K562 (cell line): ENCODE measurements around the gene TEDDM1. TPM values are rescaled to one million over a fixed set of nuclear protein-coding genes. Genes with fewer than 3 reads are reported as not detected.

Experiments
- CBX5 ChIP-seq: IDR thresholded peaks from 2 replicates; pipeline ENCODE4 v1.6.1; 2014; ENCODE audit warnings: low read depth, borderline replicate concordance
- E2F3 ChIP-seq: fragments of 250-450 bp; sonication (Bioruptor Pico); IDR thresholded peaks from 2 replicates; pipeline ENCODE4 v1.4.0; 2020; ENCODE audit warnings: mild to moderate bottlenecking
- HDAC2 ChIP-seq: fragments of 450-650 bp; IDR thresholded peaks from 2 replicates; pipeline ENCODE4 v1.6.1; 2016; ENCODE audit warnings: mild to moderate bottlenecking
- HMGXB4 ChIP-seq: sonication (generic); formaldehyde crosslinking; IDR thresholded peaks from 2 replicates; pipeline ENCODE4 v1.8.1; 2023; ENCODE audit warnings: mild to moderate bottlenecking, missing genetic modification reagents
- HNRNPH1 ChIP-seq: fragments of 200-400 bp; formaldehyde crosslinking; optimal IDR thresholded peaks from 2 replicates; pipeline ENCODE3; 2017; ENCODE audit warnings: low read depth, mild to moderate bottlenecking, low read length, moderate library complexity
- MCM7 ChIP-seq, 2 experiments: fragments of 450-650 bp; IDR thresholded peaks; 2 replicates each; pipeline ENCODE4 v1.6.1; 2016 to 2018
- NR1H2 ChIP-seq: sonication (generic); formaldehyde crosslinking; IDR thresholded peaks from 2 replicates; pipeline ENCODE4 v1.4.0; 2020; ENCODE audit warnings: mild to moderate bottlenecking, missing genetic modification reagents
- POLR3G ChIP-seq: IDR thresholded peaks from 2 replicates; pipeline ENCODE4 v1.6.1; 2011; ENCODE audit not compliant: insufficient read length, insufficient replicate concordance; ENCODE audit errors: extremely low read depth
- RNF219 ChIP-seq: fragments of 250-450 bp; sonication (Bioruptor Pico); IDR thresholded peaks from 2 replicates; pipeline ENCODE4 v1.5.0; 2022; ENCODE audit warnings: mild to moderate bottlenecking
- TCFL5 ChIP-seq: fragments of 250-450 bp; sonication (Bioruptor Pico); conservative IDR thresholded peaks from 2 replicates; pipeline ENCODE4 v1.6.1; 2021; ENCODE audit warnings: mild to moderate bottlenecking, moderate library complexity, matching md5 sums
- TSC22D4 ChIP-seq: fragments of 450-650 bp; IDR thresholded peaks from 2 replicates; pipeline ENCODE4 v1.6.1; 2016; ENCODE audit warnings: missing genetic modification characterization, missing biosample characterization, control low read depth
- ZNF431 ChIP-seq: sonication (generic); formaldehyde crosslinking; IDR thresholded peaks from 2 replicates; pipeline ENCODE4 v1.8.0; 2022; ENCODE audit warnings: mild to moderate bottlenecking, missing genetic modification reagents
- ZNF512 ChIP-seq: IDR thresholded peaks from 2 replicates; pipeline ENCODE4 v1.6.1; 2016; ENCODE audit warnings: missing genetic modification characterization, missing compliant biosample characterization
- ZNF586 ChIP-seq: fragments of 450-650 bp; formaldehyde crosslinking; conservative IDR thresholded peaks from 2 replicates; pipeline ENCODE4 v1.4.0; 2020; ENCODE audit warnings: mild to moderate bottlenecking, moderate library complexity
- ZNF644 ChIP-seq: fragments of 200-800 bp; sonication (Bioruptor generic); IDR thresholded peaks from 2 replicates; pipeline ENCODE4 v1.6.1; 2016; ENCODE audit warnings: low read depth, missing genetic modification characterization, missing compliant biosample characterization
- ZNF778 ChIP-seq: fragments of 450-650 bp; formaldehyde crosslinking; IDR thresholded peaks from 2 replicates; pipeline ENCODE4 v1.4.0; 2020; ENCODE audit warnings: mild to moderate bottlenecking, moderate library complexity
- polyA plus RNA-seq, 8 experiments: library from polyadenylated mRNA; depleted of rRNA in 4 of 8; stranded (reverse) in 5 of 8; unstranded in 3 of 8; fragments of >200 nt; fragmentation: Nextera tagmentation in 2 of 8; fragmentation: Illumina TruSeq in 1 of 8; extraction: Ambion mirVana in 2 of 8; extraction: Trizol in 1 of 8; gene quantifications; 2 replicates each; pipeline versions ENCODE4 v1.2.1 to v1.2.3, GENCODE V29; 2011 to 2014; ENCODE audit warnings: inconsistent platforms in 1 of 8, missing spikeins in 1 of 8
- total RNA-seq, 7 experiments: library from RNA; depleted of rRNA in 6 of 7; stranded (reverse); fragments of >200 nt in 6 of 7; fragmentation: Illumina TruSeq in 2 of 7; extraction: Trizol in 2 of 7; gene quantifications; 2 replicates each; pipeline versions ENCODE4 v1.2.1 to v1.2.3, GENCODE V29; 2011 to 2021; ENCODE audit warnings: low replicate concordance in 1 of 7
- TF ChIP-seq, protein P1 (sequence below), 2 experiments: IDR thresholded peaks; 2 replicates each; pipeline ENCODE4 v1.6.1; 2012; ENCODE audit warnings: improper control_type of control experiment in 2 of 2, low read depth in 2 of 2, low read length in 2 of 2, borderline replicate concordance in 1 of 2
- TF ChIP-seq, protein P2 (sequence below), 2 experiments: fragments of 450-650 bp in 1 of 2; sonication (generic) in 1 of 2; formaldehyde crosslinking; conservative IDR thresholded peaks; 2 replicates each; pipeline versions ENCODE4 v1.4.0 to v1.8.1; 2020 to 2022; ENCODE audit warnings: mild to moderate bottlenecking in 1 of 2, missing genetic modification reagents in 1 of 2

Gene TEDDM1
- total and polyA plus RNA-seq, 9 of the 15 experiments (the other 6 are each of a cell fraction or from before 2014, with no cell fraction given) = not detected

GRCh38 chr1:182392050-182393028 is 8.1 kb downstream of the TEDDM1 start (continued):
- no peak for TF ChIP-seq POLR3G
- 0 out of 2 replicates have a peak, but pooled peaks have one; percentile 28 for TF ChIP-seq TCFL5 (CRISPR knock-in tag)
- TF ChIP-seq MCM7 (IDR thresholded peaks at IDR 0.05) = no peak
- no peak for TF ChIP-seq ZNF644 (tag)
- no peak for TF ChIP-seq ZNF431 (CRISPR knock-in tag)
- TF ChIP-seq ZNF586 (CRISPR knock-in tag) = no peak
- TF ChIP-seq, protein P1, sequence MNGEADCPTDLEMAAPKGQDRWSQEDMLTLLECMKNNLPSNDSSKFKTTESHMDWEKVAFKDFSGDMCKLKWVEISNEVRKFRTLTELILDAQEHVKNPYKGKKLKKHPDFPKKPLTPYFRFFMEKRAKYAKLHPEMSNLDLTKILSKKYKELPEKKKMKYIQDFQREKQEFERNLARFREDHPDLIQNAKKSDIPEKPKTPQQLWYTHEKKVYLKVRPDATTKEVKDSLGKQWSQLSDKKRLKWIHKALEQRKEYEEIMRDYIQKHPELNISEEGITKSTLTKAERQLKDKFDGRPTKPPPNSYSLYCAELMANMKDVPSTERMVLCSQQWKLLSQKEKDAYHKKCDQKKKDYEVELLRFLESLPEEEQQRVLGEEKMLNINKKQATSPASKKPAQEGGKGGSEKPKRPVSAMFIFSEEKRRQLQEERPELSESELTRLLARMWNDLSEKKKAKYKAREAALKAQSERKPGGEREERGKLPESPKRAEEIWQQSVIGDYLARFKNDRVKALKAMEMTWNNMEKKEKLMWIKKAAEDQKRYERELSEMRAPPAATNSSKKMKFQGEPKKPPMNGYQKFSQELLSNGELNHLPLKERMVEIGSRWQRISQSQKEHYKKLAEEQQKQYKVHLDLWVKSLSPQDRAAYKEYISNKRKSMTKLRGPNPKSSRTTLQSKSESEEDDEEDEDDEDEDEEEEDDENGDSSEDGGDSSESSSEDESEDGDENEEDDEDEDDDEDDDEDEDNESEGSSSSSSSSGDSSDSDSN (IDR thresholded peaks at IDR 0.05; ENCODE audit: borderline replicate concordance in 1 of 2, low read depth in 2 of 2, low read length in 2 of 2) = peak in 1 of 2 experiments; percentile 60; a peak in 1 of 4 replicates
- no peak for TF ChIP-seq ZNF778 (CRISPR knock-in tag)
- TF ChIP-seq RNF219 (CRISPR knock-in tag) = no peak
- TF ChIP-seq NR1H2 (CRISPR knock-in tag) = 0 out of 2 replicates have a peak, but pooled peaks have one; percentile 8
- TF ChIP-seq HMGXB4 (CRISPR knock-in tag) = no peak
- no peak for TF ChIP-seq HNRNPH1
- TF ChIP-seq, protein P2, sequence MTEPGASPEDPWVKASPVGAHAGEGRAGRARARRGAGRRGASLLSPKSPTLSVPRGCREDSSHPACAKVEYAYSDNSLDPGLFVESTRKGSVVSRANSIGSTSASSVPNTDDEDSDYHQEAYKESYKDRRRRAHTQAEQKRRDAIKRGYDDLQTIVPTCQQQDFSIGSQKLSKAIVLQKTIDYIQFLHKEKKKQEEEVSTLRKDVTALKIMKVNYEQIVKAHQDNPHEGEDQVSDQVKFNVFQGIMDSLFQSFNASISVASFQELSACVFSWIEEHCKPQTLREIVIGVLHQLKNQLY (CRISPR knock-in tag; conservative IDR thresholded peaks at IDR 0.05) = no peak
- TF ChIP-seq TSC22D4 (tag) = no peak
- no peak for TF ChIP-seq CBX5
- no peak for TF ChIP-seq E2F3 (CRISPR knock-in tag)
- TF ChIP-seq HDAC2 = 0 out of 2 replicates have a peak, but pooled peaks have one; percentile 18
- TF ChIP-seq ZNF512 (tag) = no peak
